ENCODE results near the gene NXN. TPM values are rescaled to one million over a fixed set of nuclear protein-coding genes. Genes with fewer than 3 reads are reported as not detected.
A peak's percentile ranks its signal among the peaks of the same experiment; 100 is the strongest.

Gene NXN
- total RNA-seq, 1 experiment from 2014 or later: 6.0 TPM

DNA sequence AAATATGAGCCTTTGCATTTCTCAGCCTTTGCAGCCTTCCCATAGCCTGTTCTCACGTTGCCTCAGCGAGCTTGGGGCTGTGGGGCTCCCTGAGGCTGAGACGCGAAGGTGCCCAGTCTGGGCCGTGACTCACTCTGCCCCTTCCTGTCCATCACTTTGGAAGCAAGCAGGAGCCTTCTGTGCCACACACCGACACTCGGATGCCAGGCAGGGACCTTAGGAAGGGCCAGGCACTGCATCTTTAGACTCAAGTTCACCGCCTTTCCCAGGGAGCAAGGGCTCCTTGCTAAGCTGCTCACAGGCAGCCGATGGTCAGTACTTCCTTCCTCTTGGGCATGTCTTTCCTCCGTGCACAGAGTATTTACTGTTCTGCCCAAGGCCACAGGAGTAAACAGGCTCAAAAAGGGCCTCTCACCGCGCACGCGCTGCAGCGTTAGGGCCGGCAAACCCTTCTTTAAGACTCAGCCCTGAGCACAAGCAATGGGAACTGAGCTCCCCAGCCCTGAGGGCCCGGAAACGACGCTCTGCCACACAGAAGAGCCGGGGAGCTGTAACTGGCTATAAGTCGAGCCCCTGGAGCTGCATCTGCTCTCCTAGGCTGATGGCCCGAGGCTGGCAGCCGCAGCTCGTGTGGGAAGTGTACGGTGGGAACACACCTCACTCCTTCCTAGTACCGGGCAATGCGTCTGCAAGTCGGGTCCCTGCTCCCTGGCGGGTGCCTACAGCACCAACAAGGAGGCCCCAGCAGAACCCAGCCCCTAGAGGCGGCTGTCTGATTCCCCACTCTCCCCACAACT is 24.6 kb upstream of the NXN start:
- TF ChIP-seq, protein P1, sequence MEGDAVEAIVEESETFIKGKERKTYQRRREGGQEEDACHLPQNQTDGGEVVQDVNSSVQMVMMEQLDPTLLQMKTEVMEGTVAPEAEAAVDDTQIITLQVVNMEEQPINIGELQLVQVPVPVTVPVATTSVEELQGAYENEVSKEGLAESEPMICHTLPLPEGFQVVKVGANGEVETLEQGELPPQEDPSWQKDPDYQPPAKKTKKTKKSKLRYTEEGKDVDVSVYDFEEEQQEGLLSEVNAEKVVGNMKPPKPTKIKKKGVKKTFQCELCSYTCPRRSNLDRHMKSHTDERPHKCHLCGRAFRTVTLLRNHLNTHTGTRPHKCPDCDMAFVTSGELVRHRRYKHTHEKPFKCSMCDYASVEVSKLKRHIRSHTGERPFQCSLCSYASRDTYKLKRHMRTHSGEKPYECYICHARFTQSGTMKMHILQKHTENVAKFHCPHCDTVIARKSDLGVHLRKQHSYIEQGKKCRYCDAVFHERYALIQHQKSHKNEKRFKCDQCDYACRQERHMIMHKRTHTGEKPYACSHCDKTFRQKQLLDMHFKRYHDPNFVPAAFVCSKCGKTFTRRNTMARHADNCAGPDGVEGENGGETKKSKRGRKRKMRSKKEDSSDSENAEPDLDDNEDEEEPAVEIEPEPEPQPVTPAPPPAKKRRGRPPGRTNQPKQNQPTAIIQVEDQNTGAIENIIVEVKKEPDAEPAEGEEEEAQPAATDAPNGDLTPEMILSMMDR (conservative IDR thresholded peaks at IDR 0.05; ENCODE audit: low read depth, low read length): no peak
- TF ChIP-seq EZH2 (IDR thresholded peaks at IDR 0.05; ENCODE audit: borderline replicate concordance, low read depth, low read length, poor library complexity, severe bottlenecking): no peak
- intact Hi-C loops (cut with micrococcal nuclease; ENCODE audit: unreplicated experiment): loop anchor here (10.0 kb wide), 1 partner anchor 51 kb away; no protein-coding TSS in a partner anchor
- ChIA-PET CTCF (no interaction called here), POLR2A (ENCODE audit: low non-redundant PET) (no interaction called here)
- peaks cover 13% of the 10 kb centered on the region for H3K4me1 ChIP-seq (ENCODE audit: insufficient read depth, low read length, poor library complexity, severe bottlenecking)
- BruUV-seq (replicated peaks): no TSS peak
- H3K27ac ChIP-seq (ENCODE audit: low read depth, low read length, poor library complexity, severe bottlenecking): no peak overlapping the region
- peaks cover 41% of the 10 kb centered on the region for H3K36me3 ChIP-seq (ENCODE audit: insufficient read depth, low read length, poor library complexity, severe bottlenecking)
- H3K27me3 ChIP-seq (replicated peaks; ENCODE audit: insufficient read depth, low read depth, low read length, poor library complexity): no peaks in the 10 kb centered on the region
- no peak overlapping the region for H3K4me3 ChIP-seq (ENCODE audit: low read depth, low read length, poor library complexity, severe bottlenecking)
- H3K9me3 ChIP-seq (ENCODE audit: low read depth, low read length, poor library complexity, severe bottlenecking): no peaks in the 10 kb centered on the region
- DNase-seq (ENCODE audit: low spot score): no peak

DNA sequence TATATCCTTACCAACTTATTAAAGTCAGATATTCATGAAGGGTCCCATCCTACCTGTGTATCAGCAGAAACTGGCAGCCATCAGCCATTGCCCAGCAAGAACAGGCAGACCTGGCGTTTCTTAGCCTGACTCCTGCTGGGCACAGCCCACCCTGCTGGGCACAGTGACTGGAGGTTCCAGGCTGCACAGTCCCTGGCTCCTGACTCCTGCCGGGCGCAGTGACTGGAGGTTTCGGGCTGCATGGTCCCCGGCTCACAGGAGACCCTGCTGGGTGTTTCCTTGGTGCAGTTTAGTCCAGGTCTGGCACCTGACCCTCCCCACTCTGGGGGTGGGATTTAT is 24.0 kb upstream of the NXN start:
- BruUV-seq (replicated peaks): TSS peak; percentile 41
- no peak overlapping the region for H3K27ac ChIP-seq (ENCODE audit: low read depth, low read length, poor library complexity, severe bottlenecking)
- ChIA-PET CTCF (no interaction called here), POLR2A (ENCODE audit: low non-redundant PET) (no interaction called here)
- H3K36me3 ChIP-seq (ENCODE audit: insufficient read depth, low read length, poor library complexity, severe bottlenecking): peaks cover 41% of the 10 kb centered on the region
- H3K27me3 ChIP-seq (replicated peaks; ENCODE audit: insufficient read depth, low read depth, low read length, poor library complexity): no peaks in the 10 kb centered on the region
- peaks cover 13% of the 10 kb centered on the region for H3K4me1 ChIP-seq (ENCODE audit: insufficient read depth, low read length, poor library complexity, severe bottlenecking)
- TF ChIP-seq, protein P1 (conservative IDR thresholded peaks at IDR 0.05; ENCODE audit: low read depth, low read length): no peak
- TF ChIP-seq EZH2 (IDR thresholded peaks at IDR 0.05; ENCODE audit: borderline replicate concordance, low read depth, low read length, poor library complexity, severe bottlenecking): no peak
- H3K4me3 ChIP-seq (ENCODE audit: low read depth, low read length, poor library complexity, severe bottlenecking): no peak overlapping the region
- intact Hi-C loops (cut with micrococcal nuclease; ENCODE audit: unreplicated experiment): loop anchor here (10.0 kb wide), 1 partner anchor 51 kb away; no protein-coding TSS in a partner anchor
- DNase-seq (ENCODE audit: low spot score): no peak
- no peaks in the 10 kb centered on the region for H3K9me3 ChIP-seq (ENCODE audit: low read depth, low read length, poor library complexity, severe bottlenecking)

DNA sequence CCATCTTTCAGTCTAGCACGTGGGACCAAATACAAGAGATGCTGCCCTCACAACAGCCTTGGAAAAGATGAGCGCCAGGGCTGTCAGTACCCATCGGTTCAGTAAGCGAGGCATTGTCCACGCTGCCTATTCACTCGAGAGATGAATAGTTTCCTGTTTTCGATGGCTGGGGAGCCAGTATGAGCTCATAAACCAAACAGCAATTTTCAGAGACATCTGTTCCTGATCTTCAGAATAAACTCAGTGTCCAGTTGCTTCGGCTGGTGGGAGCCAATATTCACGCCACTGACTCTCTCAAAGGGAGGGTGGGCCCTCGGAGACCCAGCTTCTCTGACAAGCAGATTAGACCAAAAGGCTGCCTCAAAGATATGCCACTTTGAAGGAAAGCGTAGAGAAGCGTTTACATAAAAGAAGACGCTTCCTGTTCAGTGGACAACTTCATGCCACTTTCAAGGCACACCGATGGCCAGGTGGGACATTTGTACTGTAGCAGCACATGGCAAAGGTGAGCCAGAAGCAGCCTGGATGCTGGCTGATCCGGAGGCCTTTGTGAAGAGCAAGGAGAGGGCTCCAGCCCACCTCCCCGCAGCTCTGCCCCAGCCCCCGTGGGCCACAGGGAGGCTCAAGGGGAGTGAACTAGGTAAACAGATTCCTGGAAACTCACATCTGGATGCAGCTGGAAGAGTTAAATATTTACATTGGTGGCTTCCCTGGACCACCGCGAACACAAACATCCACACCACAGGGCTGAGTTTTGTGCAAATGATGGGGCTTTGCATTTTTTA is 23.4 kb upstream of the NXN start:
- CTCF ChIA-PET: no interaction called here

More for the DNA sequence above, 23.4 kb upstream of the NXN start:
- no TSS peak for BruUV-seq (replicated peaks)
- H3K4me3 ChIP-seq (ENCODE audit: low read depth, low read length, poor library complexity, severe bottlenecking): no peak overlapping the region
- no peak overlapping the region for H3K27ac ChIP-seq (ENCODE audit: low read depth, low read length, poor library complexity, severe bottlenecking)
- TF ChIP-seq, protein P1 (conservative IDR thresholded peaks at IDR 0.05; ENCODE audit: low read depth, low read length): no peak
- TF ChIP-seq EZH2 (IDR thresholded peaks at IDR 0.05; ENCODE audit: borderline replicate concordance, low read depth, low read length, poor library complexity, severe bottlenecking): no peak
- no peaks in the 10 kb centered on the region for H3K27me3 ChIP-seq (replicated peaks; ENCODE audit: insufficient read depth, low read depth, low read length, poor library complexity)
- H3K4me1 ChIP-seq (ENCODE audit: insufficient read depth, low read length, poor library complexity, severe bottlenecking): peaks cover 18% of the 10 kb centered on the region
- H3K36me3 ChIP-seq (ENCODE audit: insufficient read depth, low read length, poor library complexity, severe bottlenecking): peaks cover 41% of the 10 kb centered on the region
- intact Hi-C loops (cut with micrococcal nuclease; ENCODE audit: unreplicated experiment): loop anchor here (10.0 kb wide), 1 partner anchor 52 kb away; no protein-coding TSS in a partner anchor
- POLR2A ChIA-PET (ENCODE audit: low non-redundant PET): no interaction called here
- DNase-seq (ENCODE audit: low spot score): no peak
- H3K9me3 ChIP-seq (ENCODE audit: low read depth, low read length, poor library complexity, severe bottlenecking): no peaks in the 10 kb centered on the region

Measured in A673 (cell line).